Testis (tissue), 3 donors: ENCODE measurements around the gene PTPRU. TPM values are rescaled to one million over a fixed set of nuclear protein-coding genes. Genes with fewer than 3 reads are reported as not detected.
A peak's percentile ranks its signal among the peaks of the same experiment; 100 is the strongest.

ENCODE experiments used
- DNase-seq: peaks from one replicate; pipeline ENCODE4 v3.0.0-alpha.2; 2019
- H3K27ac ChIP-seq, 2 donors: fragments of 200-600 bp; sonication (generic); one replicate each; pipeline ENCODE4 v1.5.1; 2019
- H3K27me3 ChIP-seq: fragments of 200-600 bp; sonication (generic); one replicate; pipeline ENCODE4 v1.5.1; 2019
- H3K36me3 ChIP-seq: fragments of 200-600 bp; sonication (generic); one replicate; pipeline ENCODE4 v1.5.1; 2017; ENCODE audit warnings: low read depth; ENCODE audit errors: missing control alignments
- H3K4me1 ChIP-seq: fragments of 200-600 bp; sonication (generic); one replicate; pipeline ENCODE4 v1.5.1; 2019
- H3K4me3 ChIP-seq, 2 donors: fragments of 200-600 bp; sonication (generic); one replicate each; pipeline ENCODE4 v1.5.1; 2017 to 2019
- H3K9me3 ChIP-seq: fragments of 200-600 bp; sonication (generic); one replicate; pipeline ENCODE4 v1.5.1; 2017
- POLR2A ChIP-seq: fragments of 450-650 bp; IDR thresholded peaks from one replicate; pipeline ENCODE4 v1.6.1; 2017; ENCODE audit warnings: antibody characterized with exemption, mild to moderate bottlenecking, moderate library complexity
- WGBS, 2 donors: methylation state at CpG; one replicate each; pipeline ENCODE4 v1.1.5; 2018; 5-methylcytosine and 5-hydroxymethylcytosine counted together
- intact Hi-C: fragments of 100-400 bp; cut with DNase I; formaldehyde crosslinking; loops from one replicate; pipeline ENCODE4 v1.15.1; 2023; ENCODE audit warnings: low total_unique reads
- polyA plus RNA-seq: library from polyadenylated mRNA; stranded (reverse); fragments of 350-450 nt; fragmentation: Illumina TruSeq; extraction: RNeasy Lipid Tissue Mini Kit (QIAGEN cat#74804); gene quantifications from one replicate; pipeline ENCODE4 v1.2.3, GENCODE V29; 2014; ENCODE audit warnings: low read depth, low replicate concordance; ENCODE audit not compliant: insufficient read depth
- total RNA-seq, 2 donors: library from RNA; depleted of rRNA; stranded (reverse); fragments of >200 nt; gene quantifications; one replicate each; pipeline ENCODE4 v1.2.3, GENCODE V29; 2016
- TF ChIP-seq, protein P1 (sequence below), 3 experiments: fragments of 450-650 bp in 2 of 3; fragments of 200-600 bp in 1 of 3; sonication (generic) in 1 of 3; IDR thresholded peaks; one replicate each; pipeline ENCODE4 v1.5.1; 2016 to 2019; ENCODE audit warnings: antibody characterized with exemption in 3 of 3, mild to moderate bottlenecking in 2 of 3, moderate library complexity in 1 of 3

PTPRU gene
- total and polyA plus RNA-seq, 3 donors from 2014 or later, result 13.3 to 39.1 (median 21.7) TPM

DNA sequence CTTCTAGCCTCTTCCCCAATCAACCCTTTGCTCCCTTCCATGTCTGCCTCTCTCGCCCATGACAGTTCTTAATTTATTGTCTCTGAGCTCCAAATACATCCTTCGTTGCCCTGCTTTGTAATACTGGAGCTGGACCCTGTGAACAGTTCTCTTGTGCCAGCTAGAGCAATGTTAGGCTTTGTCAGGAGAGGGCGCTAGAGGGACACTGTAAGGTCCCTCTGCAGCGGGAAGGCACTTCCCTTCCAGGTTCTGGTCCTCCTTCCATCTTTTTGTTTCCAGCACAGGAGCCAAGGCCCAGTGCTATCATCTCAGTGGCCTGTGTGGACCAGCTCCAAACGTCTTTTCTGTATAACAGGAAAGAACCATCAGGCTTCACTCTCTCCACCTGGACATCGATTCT is 95.9 kb downstream of the PTPRU start:
- no peak overlapping the region for H3K27ac ChIP-seq
- no peak overlapping the region for H3K4me3 ChIP-seq
- no peaks in the 10 kb centered on the region for H3K27me3 ChIP-seq
- WGBS, 2 donors, result 64% methylated on average over 6 of the region's 6 CpGs
- H3K4me1 ChIP-seq, result no peaks in the 10 kb centered on the region
- H3K36me3 ChIP-seq, result no peaks in the 10 kb centered on the region
- intact Hi-C loops, result no loop called here
- peak; percentile 58 for DNase-seq
- H3K9me3 ChIP-seq, result no peaks in the 10 kb centered on the region
- TF ChIP-seq, protein P1, sequence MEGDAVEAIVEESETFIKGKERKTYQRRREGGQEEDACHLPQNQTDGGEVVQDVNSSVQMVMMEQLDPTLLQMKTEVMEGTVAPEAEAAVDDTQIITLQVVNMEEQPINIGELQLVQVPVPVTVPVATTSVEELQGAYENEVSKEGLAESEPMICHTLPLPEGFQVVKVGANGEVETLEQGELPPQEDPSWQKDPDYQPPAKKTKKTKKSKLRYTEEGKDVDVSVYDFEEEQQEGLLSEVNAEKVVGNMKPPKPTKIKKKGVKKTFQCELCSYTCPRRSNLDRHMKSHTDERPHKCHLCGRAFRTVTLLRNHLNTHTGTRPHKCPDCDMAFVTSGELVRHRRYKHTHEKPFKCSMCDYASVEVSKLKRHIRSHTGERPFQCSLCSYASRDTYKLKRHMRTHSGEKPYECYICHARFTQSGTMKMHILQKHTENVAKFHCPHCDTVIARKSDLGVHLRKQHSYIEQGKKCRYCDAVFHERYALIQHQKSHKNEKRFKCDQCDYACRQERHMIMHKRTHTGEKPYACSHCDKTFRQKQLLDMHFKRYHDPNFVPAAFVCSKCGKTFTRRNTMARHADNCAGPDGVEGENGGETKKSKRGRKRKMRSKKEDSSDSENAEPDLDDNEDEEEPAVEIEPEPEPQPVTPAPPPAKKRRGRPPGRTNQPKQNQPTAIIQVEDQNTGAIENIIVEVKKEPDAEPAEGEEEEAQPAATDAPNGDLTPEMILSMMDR (IDR thresholded peaks at IDR 0.05), result peak in 1 of 3 experiments; percentile 8
- no peak for TF ChIP-seq POLR2A

DNA sequence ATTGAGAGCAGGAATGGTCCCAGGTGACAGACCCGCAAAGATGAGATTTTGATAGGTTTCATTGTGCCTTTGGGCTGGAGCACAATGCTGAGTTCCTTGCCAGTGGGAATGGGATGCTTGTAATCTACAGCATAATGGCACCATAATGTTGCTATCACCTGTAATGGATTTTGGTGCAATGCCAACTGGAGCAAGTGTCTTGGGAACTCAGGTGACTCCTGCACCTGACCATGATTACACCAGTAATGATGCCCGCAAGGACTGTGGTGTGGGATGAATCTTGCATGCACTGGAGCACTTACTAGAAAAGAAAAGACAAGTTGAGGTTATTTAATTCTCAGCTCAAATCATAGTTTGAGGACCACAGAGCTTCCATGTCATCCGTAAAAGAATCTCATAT is 96.7 kb downstream of the PTPRU start:
- H3K4me3 ChIP-seq, result no peak overlapping the region
- no peak overlapping the region for H3K27ac ChIP-seq
- no peaks in the 10 kb centered on the region for H3K4me1 ChIP-seq
- H3K9me3 ChIP-seq, result no peaks in the 10 kb centered on the region
- no peak for DNase-seq
- WGBS, 2 donors, result 71 to 89% methylated on average over 3 of the region's 3 CpGs
- no peaks in the 10 kb centered on the region for H3K36me3 ChIP-seq
- intact Hi-C loops, result no loop called here
- no peak for TF ChIP-seq POLR2A
- TF ChIP-seq, protein P1 (IDR thresholded peaks at IDR 0.05), result no peak
- H3K27me3 ChIP-seq, result no peaks in the 10 kb centered on the region

DNA sequence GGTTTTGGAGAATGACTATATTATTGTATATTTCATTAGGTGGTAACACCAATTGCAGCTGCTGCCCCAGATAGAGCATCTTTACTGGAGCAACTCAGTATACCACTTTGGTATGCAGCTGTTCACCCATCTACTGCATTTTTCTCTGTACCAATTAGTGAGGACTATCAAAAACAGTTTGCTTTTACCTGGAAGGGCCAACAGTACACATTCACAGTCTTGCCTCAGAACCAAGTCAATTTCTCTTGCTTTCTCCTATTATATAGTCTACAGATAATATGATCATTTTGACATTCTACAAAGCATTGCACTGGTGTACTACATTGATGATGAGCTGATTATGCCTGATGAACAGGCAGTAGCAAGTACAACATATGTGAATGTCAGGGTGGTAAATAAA is 99.3 kb downstream of the PTPRU start:
- no peak for TF ChIP-seq POLR2A
- TF ChIP-seq, protein P1 (IDR thresholded peaks at IDR 0.05), result no peak

DNA sequence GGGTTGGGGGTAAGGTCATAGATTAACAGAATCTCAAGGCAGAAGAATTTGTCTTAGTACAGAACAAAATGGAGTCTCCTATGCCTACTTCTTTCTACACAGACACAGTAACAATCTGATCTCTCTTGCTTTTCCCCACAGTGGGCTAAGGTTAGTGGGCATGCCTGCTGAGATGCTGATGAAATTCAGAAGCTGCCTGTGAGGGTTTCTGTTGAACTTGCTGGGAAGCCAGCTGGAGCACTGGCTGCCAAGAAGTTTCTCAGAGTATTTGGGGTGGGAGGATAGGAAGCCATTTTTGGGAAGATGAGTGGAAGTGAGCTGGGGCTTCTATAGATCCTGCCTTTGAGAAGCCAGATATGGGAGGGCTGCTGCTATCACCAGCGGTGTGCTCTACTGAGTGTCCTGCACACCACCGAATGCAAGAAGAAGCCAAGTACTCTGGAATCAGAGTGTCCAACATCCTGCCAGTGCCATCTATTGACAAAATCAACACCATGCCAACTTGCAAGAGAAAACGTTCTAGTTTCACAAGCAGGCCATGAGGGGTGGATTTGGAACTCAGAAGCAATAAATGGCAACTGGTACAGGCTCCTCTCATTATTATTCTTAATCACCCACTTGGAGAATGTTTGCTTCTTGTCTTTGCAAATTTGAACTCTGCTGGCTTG is 102.7 kb downstream of the PTPRU start:
- Histone ChIP-seq H3K9me3 (no peaks in the 10 kb centered on the region), H3K27me3 (no peaks in the 10 kb centered on the region), H3K4me3 (no peak overlapping the region), H3K27ac (no peak overlapping the region), H3K4me1 (no peaks in the 10 kb centered on the region), H3K36me3 (no peaks in the 10 kb centered on the region)
- intact Hi-C loops, result no loop called here
- no peak for DNase-seq
- WGBS, 2 donors, result 66 to 78% methylated on average over 3 of the region's 3 CpGs
- TF ChIP-seq, protein P1 (IDR thresholded peaks at IDR 0.05), result no peak
- no peak for TF ChIP-seq POLR2A

More for the DNA sequence above, 99.3 kb downstream of the PTPRU start:
- Histone ChIP-seq H3K4me3 (no peak overlapping the region), H3K9me3 (no peaks in the 10 kb centered on the region), H3K4me1 (no peaks in the 10 kb centered on the region), H3K27me3 (no peaks in the 10 kb centered on the region), H3K36me3 (no peaks in the 10 kb centered on the region), H3K27ac (no peak overlapping the region)
- intact Hi-C loops, result no loop called here
- no peak for DNase-seq

DNA sequence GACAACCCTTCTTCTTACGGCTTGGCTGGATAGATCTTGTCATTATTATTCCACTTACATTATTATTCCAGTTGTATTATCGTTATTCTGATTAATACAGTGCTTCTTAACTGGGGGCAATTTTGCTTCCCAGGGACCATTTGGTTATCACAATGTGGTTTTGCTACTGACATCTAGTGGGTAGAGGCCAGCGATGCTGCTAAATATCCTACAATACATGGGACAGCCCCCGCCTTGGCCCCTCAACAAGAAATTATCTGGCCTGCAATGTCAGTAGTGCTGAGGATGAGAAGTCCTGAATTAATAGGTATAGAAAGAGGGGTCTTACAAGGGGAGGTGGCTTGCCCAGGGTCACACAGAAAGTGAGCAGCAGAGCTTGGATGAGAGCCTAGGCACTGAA is 105.6 kb downstream of the PTPRU start:
- H3K9me3 ChIP-seq, result no peaks in the 10 kb centered on the region
- DNase-seq, result no peak
- no peak overlapping the region for H3K27ac ChIP-seq
- no peaks in the 10 kb centered on the region for H3K36me3 ChIP-seq
- H3K4me3 ChIP-seq, result no peak overlapping the region
- no peak for TF ChIP-seq POLR2A
- TF ChIP-seq, protein P1 (IDR thresholded peaks at IDR 0.05), result peak in 1 of 3 experiments; percentile 12
- intact Hi-C loops, result no loop called here
- H3K27me3 ChIP-seq, result no peaks in the 10 kb centered on the region
- H3K4me1 ChIP-seq, result no peaks in the 10 kb centered on the region
- 60 to 69% methylated on average over 4 of the region's 4 CpGs for WGBS, 2 donors
